Ovary (tissue), 9 donors: Measurements from ENCODE around the gene DMPK. TPM values are rescaled to one million over a fixed set of nuclear protein-coding genes. Genes with fewer than 3 reads are reported as not detected.
"Not testable (repeated sequence)": the region's sequence is repeated elsewhere in the genome, so short reads cannot be mapped to it uniquely, and the experiment has no call there.

ENCODE experiments used
- DNase-seq, 5 donors: peaks; one replicate each; pipeline ENCODE4 v3.0.0-alpha.2; 2019 to 2020
- H3K27ac ChIP-seq, 2 donors: fragments of 200-600 bp; one replicate each; pipeline versions ENCODE4 v1.5.1 to v1.8.0; 2019 to 2022
- H3K27me3 ChIP-seq: fragments of 200-600 bp; one replicate; pipeline ENCODE4 v1.8.0; 2022
- H3K36me3 ChIP-seq: fragments of 200-600 bp; sonication (generic); one replicate; pipeline ENCODE4 v1.5.1; 2019
- H3K4me1 ChIP-seq: one replicate; pipeline ENCODE4 v1.8.1; 2013; ENCODE audit warnings: mild to moderate bottlenecking, moderate library complexity; ENCODE audit not compliant: insufficient read depth
- H3K4me3 ChIP-seq: fragments of 200-600 bp; sonication (generic); one replicate; pipeline ENCODE4 v1.5.1; 2017
- H3K9me3 ChIP-seq, 2 donors: fragments of 200-600 bp in 1 of 2; sonication (generic) in 1 of 2; one replicate each; pipeline versions ENCODE4 v1.5.1 to v1.8.1; 2013 to 2019; ENCODE audit warnings: mild to moderate bottlenecking in 1 of 2, moderate library complexity in 1 of 2
- EP300 ChIP-seq: sonication (generic); formaldehyde crosslinking; IDR thresholded peaks from one replicate; pipeline ENCODE4 v1.6.1; 2017; ENCODE audit warnings: antibody characterized with exemption
- POLR2A ChIP-seq: fragments of 450-650 bp; IDR thresholded peaks from one replicate; pipeline ENCODE4 v1.6.1; 2017; ENCODE audit warnings: antibody characterized with exemption, mild to moderate bottlenecking, moderate library complexity
- WGBS, 3 donors: extraction: QIAGEN DNeasy Blood & Tissue Kit in 1 of 3; methylation state at CpG; one replicate each; pipeline versions ENCODE4 v1.1.5 to v1.1.7; 2013 to 2017; 5-methylcytosine and 5-hydroxymethylcytosine counted together
- intact Hi-C, 4 donors: fragments of 100-400 bp; cut with DNase I; formaldehyde crosslinking; loops; one replicate each; pipeline versions ENCODE4 v1.11.0 to v1.15.1; 2022 to 2023
- polyA plus RNA-seq, 2 donors: library from polyadenylated mRNA; stranded (reverse); fragments of 200-250 nt in 1 of 2; fragments of 350-450 nt in 1 of 2; fragmentation: Illumina TruSeq in 1 of 2; extraction: RNeasy Lipid Tissue Mini Kit (QIAGEN cat#74804) in 1 of 2; gene quantifications; one replicate each; pipeline ENCODE4 v1.2.3, GENCODE V29; 2013 to 2014
- total RNA-seq, 7 donors: library from RNA; depleted of rRNA in 2 of 7; stranded (reverse); fragments of >200 nt in 2 of 7; fragmentation: NEBNext Ultra II Directional in 3 of 7; extraction: Animal tissue kit (Norgen Biotek cat#: 25700) in 3 of 7; gene quantifications; one replicate each; pipeline versions ENCODE4 v1.1.0 to v1.2.4, GENCODE V29; 2016 to 2023
- TF ChIP-seq, protein P1 (sequence below), 3 donors: fragments of 450-650 bp in 2 of 3; fragments of 200-600 bp in 1 of 3; IDR thresholded peaks; one replicate each; pipeline versions ENCODE4 v1.5.1 to v1.8.0; 2016 to 2022; ENCODE audit warnings: antibody characterized with exemption in 3 of 3, mild to moderate bottlenecking in 1 of 3
- donor health status: DM: no; HTN: no; CAD: no; lungs with moderate emphysema.
- donor health status: DM: no; HTN: no; CAD: no.
- donor health status: Bipolar disorder and iron deficiency.
- donor health status: DM: yes; HTN: yes; CAD: no.
- donor health status: DM: no; HTN: no; CAD: no.
- donor health status: DM: yes; HTN: yes; CAD: no.

Gene DMPK
- total and polyA plus RNA-seq, 9 donors = 21.0 to 105 (median 56.7) TPM

GRCh38 chr19:45758921-45759320, 23.4 kb downstream of the DMPK start:
- no peak overlapping the region for H3K27ac ChIP-seq
- TF ChIP-seq EP300 (no peak), POLR2A (no peak)
- TF ChIP-seq, protein P1, sequence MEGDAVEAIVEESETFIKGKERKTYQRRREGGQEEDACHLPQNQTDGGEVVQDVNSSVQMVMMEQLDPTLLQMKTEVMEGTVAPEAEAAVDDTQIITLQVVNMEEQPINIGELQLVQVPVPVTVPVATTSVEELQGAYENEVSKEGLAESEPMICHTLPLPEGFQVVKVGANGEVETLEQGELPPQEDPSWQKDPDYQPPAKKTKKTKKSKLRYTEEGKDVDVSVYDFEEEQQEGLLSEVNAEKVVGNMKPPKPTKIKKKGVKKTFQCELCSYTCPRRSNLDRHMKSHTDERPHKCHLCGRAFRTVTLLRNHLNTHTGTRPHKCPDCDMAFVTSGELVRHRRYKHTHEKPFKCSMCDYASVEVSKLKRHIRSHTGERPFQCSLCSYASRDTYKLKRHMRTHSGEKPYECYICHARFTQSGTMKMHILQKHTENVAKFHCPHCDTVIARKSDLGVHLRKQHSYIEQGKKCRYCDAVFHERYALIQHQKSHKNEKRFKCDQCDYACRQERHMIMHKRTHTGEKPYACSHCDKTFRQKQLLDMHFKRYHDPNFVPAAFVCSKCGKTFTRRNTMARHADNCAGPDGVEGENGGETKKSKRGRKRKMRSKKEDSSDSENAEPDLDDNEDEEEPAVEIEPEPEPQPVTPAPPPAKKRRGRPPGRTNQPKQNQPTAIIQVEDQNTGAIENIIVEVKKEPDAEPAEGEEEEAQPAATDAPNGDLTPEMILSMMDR (IDR thresholded peaks at IDR 0.05) = no peak
- no peak overlapping the region for H3K4me3 ChIP-seq
- intact Hi-C loops = no loop called here
- H3K27me3 ChIP-seq = no peaks in the 10 kb centered on the region
- H3K9me3 ChIP-seq = no peaks in the 10 kb centered on the region
- no peak for DNase-seq
- 77 to 88% (median 82%) methylated on average over 8 to 9 of the region's 9 CpGs for whole genome bisulfite sequencing, 3 donors
- H3K4me1 ChIP-seq = peaks cover 8% of the 10 kb centered on the region
- H3K36me3 ChIP-seq = no peaks in the 10 kb centered on the region

GRCh38 chr19:45757695-45758094, 24.6 kb downstream of the DMPK start:
- no peak for DNase-seq
- Histone ChIP-seq H3K27ac (no peak overlapping the region), H3K4me1 (no peaks in the 10 kb centered on the region), H3K27me3 (no peaks in the 10 kb centered on the region), H3K4me3 (no peak overlapping the region), H3K9me3 (no peaks in the 10 kb centered on the region), H3K36me3 (no peaks in the 10 kb centered on the region)
- WGBS, 3 donors = 77 to 86% (median 84%) methylated on average over 9 of the region's 9 CpGs
- TF ChIP-seq POLR2A = no peak
- intact Hi-C loops = no loop called here

GRCh38 chr19:45754323-45754722, 28.0 kb downstream of the DMPK start:
- DNase-seq = no peak
- TF ChIP-seq, protein P1 (IDR thresholded peaks at IDR 0.05) = no peak
- TF ChIP-seq POLR2A (no peak), EP300 (no peak)
- Histone ChIP-seq H3K9me3 (no peaks in the 10 kb centered on the region), H3K27ac (no peak overlapping the region), H3K36me3 (no peaks in the 10 kb centered on the region), H3K4me3 (no peak overlapping the region), H3K27me3 (no peaks in the 10 kb centered on the region), H3K4me1 (no peaks in the 10 kb centered on the region)
- WGBS, 3 donors = 95 to 96% (median 95%) methylated on average over 8 of the region's 8 CpGs
- intact Hi-C loops = loop anchor here in 1 of 4 donors (1.0 kb wide), 1 partner anchor 42 kb away; no protein-coding TSS in a partner anchor

GRCh38 chr19:45753548-45753947, 28.7 kb downstream of the DMPK start:
- no peaks in the 10 kb centered on the region for H3K9me3 ChIP-seq
- no peaks in the 10 kb centered on the region for H3K36me3 ChIP-seq
- no peak overlapping the region for H3K27ac ChIP-seq
- no peak for DNase-seq
- 63 to 74% (median 69%) methylated on average over 6 of the region's 6 CpGs for WGBS, 3 donors
- intact Hi-C loops = no loop called here
- H3K4me3 ChIP-seq = no peak overlapping the region
- no peaks in the 10 kb centered on the region for H3K27me3 ChIP-seq
- TF ChIP-seq, protein P1 (IDR thresholded peaks at IDR 0.05) = no peak
- no peak for TF ChIP-seq EP300
- TF ChIP-seq POLR2A = no peak
- H3K4me1 ChIP-seq = no peaks in the 10 kb centered on the region

GRCh38 chr19:45752639-45753038, 29.7 kb downstream of the DMPK start:
- intact Hi-C loops = no loop called here

DNA sequence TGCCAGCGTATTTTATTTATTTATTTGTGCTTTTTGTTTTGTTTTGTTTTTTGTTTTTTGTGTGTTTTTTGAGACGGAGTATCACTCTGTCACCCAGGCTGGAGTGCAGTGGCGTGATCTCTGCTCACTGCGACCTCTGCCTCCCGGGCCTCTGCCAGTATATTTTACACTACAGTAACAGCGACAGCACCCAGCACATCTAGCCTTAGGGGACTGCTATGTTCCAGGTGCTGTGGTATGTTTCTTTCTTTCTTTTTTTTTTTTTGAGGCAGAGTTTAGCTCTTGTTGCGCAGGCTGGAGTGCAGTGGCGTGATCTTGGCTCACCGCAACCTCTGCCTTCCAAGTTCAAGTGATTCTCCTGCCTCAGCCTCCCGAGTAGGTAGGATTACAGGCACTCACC, 30.8 kb downstream of the DMPK start:
- intact Hi-C loops, H3K36me3 ChIP-seq, H3K4me3 ChIP-seq, H3K4me1 ChIP-seq, H3K27ac ChIP-seq, H3K27me3 ChIP-seq, DNase-seq, H3K9me3 ChIP-seq: not testable (repeated sequence)
- 89 to 91% (median 90%) methylated on average over 10 of the region's 10 CpGs for WGBS, 3 donors

More at GRCh38 chr19:45752639-45753038, 29.7 kb downstream of the DMPK start:
- H3K27ac ChIP-seq = no peak overlapping the region
- H3K36me3 ChIP-seq = no peaks in the 10 kb centered on the region
- no peaks in the 10 kb centered on the region for H3K4me1 ChIP-seq
- no peak overlapping the region for H3K4me3 ChIP-seq
- no peaks in the 10 kb centered on the region for H3K9me3 ChIP-seq
- TF ChIP-seq POLR2A (no peak), EP300 (no peak)
- TF ChIP-seq, protein P1 (IDR thresholded peaks at IDR 0.05) = no peak
- H3K27me3 ChIP-seq = no peaks in the 10 kb centered on the region
- 91 to 93% (median 92%) methylated on average over 12 of the region's 12 CpGs for WGBS, 3 donors
- no peak for DNase-seq
